Amniotic stem cell (primary cell): Measurements from ENCODE around the gene PLOD2.
"Not testable (repeated sequence)": the region's sequence is repeated elsewhere in the genome, so short reads cannot be mapped to it uniquely, and the experiment has no call there.

Experiments used
- DNase-seq: peaks from one replicate; lab custom pipeline; 2025; lab: John Stamatoyannopoulos, UW

The PLOD2 gene

GRCh38 chr3:146138902-146139301 is 22.1 kb downstream of the PLOD2 start:
- no peak for DNase-seq

- DNase-seq, result no peak
These were observed 24.3 kb downstream of the PLOD2 start for GRCh38 chr3:146136647-146137046.

- no peak for DNase-seq
These were observed 26.5 kb downstream of the PLOD2 start for GRCh38 chr3:146134348-146135117.

GRCh38 chr3:146133441-146133840 is 27.5 kb downstream of the PLOD2 start:
- no peak for DNase-seq

DNA sequence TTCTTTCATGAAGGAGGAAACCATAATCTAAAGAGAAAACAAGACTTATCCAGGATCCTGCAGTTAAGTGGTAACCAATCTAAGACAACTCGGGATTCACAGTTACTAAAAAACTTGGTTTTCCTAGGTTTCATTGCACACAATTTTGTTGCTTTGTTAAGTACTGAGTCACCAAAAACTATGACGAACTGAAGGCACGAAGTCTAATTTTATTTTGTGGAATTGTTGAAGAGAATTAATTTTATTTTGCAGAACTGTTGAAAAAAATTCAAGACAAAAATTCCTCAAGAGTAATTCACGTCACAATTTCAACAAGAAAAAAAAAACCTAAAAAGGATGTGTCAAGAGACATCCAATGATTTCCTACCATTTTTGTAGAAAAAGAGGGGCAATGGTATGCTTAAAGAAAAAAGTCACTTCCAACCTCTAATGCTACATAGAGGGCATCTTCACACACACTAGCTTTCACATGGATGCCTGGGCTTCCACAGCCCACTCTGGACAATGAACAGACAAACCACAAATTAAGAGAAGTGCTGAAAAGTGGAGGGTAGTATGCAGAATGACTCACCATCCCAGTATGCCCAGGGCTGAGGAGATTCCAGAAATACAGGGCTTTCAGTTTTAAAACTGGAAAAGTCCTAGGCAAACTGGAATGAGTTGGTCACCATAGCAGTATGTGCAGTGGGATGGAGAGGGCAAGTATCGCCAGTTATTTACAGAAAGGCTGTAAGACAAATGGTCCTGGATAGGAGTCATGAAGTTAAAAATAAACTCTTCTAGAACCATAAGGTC is 29.2 kb downstream of the PLOD2 start:
- peak; percentile 2 for DNase-seq

DNA sequence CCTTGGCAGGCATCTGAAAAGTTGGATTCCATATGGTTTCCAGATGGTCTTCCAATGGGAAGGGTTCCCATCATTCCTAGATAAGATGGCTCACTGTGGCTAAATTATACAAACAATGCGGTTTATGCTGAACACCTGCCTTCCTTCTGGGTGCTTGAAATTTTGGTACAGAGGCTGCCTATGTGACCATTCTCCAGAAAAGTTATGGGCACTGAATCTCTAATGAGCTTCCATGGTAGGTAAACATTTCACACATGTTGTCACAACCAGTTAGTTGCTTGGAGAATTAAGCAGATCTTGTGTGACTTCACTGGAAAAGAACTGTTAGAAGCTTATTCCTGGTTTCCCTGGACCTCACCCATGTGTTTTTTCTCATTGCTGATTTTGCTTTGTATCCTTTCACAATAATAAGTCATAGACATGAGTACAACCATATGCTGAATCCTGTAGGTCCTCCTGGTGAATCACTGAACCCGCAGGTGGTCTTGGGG is 30.1 kb downstream of the PLOD2 start:
- DNase-seq, result no peak

DNA sequence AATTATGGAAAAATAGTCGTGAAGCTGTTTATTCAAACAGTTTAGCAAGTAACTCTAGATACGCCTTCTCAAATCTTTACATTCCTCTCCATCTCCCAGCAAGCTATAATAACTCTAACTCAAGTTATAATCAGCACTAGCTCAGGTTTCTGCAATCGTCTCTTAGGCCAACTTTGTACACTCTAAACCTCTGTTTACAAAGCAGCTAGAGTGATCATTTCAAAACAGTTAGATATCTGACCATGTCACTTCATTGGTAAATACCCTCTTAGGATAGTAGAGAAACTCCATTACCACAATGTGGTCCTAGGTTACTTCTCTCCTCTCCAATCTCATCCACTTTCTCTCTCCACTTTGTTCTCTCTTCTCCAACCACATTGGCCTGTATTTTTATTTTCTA is 31.2 kb downstream of the PLOD2 start:
- DNase-seq, result no peak

- no peak for DNase-seq
These were observed 32.0 kb downstream of the PLOD2 start for GRCh38 chr3:146128939-146129338.

DNA sequence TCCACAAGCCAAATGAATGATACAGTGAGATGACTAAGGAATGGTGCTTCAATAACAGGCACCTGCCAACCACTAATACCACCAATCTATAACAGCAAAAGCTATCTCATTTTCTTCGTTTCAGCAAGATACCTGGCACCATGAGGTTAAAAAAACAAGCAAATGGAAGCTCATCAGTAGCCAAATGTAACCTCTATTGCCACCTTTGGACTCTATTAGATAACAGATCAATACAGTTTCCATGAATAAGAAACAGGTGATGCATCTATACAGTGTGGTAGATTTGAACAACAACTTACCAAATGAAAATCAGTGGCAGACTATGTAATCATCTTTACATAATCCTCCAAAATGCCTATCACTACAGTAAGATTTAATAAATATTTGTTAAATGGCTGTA is 32.8 kb downstream of the PLOD2 start:
- DNase-seq, result no peak

DNA sequence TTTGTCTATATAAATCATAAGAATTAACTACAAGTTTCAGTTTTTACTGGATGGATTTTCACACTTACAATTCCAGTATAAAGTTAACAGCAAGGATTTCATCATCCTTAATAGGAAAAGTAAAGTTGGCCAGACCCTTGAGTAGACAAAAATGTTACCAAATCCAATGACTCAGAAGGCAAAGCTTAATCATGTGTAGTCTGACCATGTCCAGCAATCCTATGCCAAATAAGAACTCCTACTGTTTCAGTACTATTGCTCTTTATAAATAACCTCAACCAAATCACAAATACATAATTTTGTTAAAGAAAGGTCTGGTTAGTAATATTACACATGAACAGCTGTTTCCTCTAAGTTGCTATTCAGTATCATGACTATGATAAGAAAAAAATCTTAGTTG is 35.0 kb downstream of the PLOD2 start:
- DNase-seq, result peak; percentile 19

- DNase-seq, result no peak
These were observed 36.7 kb downstream of the PLOD2 start for GRCh38 chr3:146124126-146124801.

- peak; percentile 39 for DNase-seq
These were observed 43.3 kb downstream of the PLOD2 start for GRCh38 chr3:146117406-146118285.

DNA sequence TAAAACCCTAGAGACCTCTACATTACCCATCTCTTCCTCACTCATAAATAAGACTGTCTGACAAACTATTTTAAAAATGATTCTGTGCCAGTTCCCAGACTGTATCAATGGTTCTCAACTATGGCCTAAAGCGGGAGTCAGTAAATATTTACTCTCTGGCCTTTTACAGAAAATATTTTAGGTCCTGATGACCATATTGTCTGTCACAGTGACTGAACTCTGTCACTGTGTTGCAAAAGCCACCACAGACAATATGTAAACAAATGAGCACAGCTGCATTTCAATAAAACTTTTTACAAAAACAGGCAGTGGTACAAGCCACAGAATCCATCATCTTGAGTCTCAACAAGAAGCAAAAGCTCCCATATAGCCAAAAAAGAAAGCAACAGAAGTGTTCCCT is 45.4 kb downstream of the PLOD2 start:
- no peak for DNase-seq

DNA sequence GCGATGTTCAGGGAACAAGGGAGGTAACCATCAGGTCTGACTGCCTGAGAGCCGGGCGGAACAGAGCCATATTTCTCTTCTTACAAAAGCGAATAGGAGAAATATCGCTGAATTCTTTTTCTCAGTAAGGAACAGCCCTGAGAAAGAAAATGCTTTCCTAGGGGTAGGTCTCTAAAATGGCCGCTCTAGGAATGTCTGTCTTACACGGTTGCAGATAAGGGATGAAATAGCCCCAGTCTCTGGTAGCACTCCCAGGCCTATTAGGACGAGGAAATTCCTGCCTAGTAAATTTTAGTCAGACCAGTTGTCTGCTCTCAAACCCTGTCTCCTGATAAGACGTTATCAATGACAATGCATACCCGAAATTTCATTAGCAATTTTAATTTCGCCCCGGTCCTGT is 47.2 kb downstream of the PLOD2 start:
- not testable (repeated sequence) for DNase-seq

- no peak for DNase-seq
These were observed 49.6 kb downstream of the PLOD2 start for GRCh38 chr3:146111337-146111736.

DNA sequence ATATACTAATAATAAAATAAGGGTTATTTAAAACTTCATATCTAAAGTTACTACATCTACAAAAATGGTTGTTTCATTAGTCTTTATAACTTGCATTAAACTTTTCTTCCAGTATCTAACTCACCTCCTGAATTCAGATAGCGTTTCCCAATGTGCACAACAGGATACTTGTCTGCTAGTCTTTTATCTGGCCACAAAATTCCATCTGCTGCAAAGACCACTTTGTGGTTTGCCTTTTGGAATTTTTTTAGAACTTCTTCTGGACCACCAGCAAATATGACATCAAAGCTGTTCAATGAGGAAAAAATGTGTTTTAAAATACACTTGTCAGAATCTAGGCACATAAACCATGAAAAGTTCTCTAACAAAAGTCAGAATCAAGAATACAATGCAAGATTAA is 50.8 kb downstream of the PLOD2 start:
- no peak for DNase-seq

GRCh38 chr3:146106986-146107385 is 54.0 kb downstream of the PLOD2 start:
- no peak for DNase-seq

- no peak for DNase-seq
These were observed 56.9 kb downstream of the PLOD2 start for GRCh38 chr3:146104068-146104467.

DNA sequence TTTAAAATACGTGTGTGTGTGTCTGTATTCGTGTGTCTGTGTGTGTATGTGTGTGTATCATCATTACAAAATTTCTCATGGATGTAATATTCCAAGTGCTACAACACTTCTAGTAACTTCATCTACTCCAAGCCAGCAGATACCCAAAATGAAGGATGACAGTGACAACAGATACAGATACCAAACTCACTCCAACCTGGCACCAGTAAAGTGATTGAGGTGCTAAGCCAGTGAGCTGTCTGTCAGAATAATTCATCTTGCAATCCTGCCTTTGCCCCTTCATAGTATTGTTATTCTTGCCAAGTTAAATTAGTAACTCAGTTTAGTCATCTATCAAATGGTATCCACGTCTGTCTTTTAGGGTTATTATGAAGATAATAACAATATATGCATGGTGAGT is 58.1 kb downstream of the PLOD2 start:
- DNase-seq, result no peak

- no peak for DNase-seq
These were observed 59.4 kb downstream of the PLOD2 start for GRCh38 chr3:146101538-146101937.

DNA sequence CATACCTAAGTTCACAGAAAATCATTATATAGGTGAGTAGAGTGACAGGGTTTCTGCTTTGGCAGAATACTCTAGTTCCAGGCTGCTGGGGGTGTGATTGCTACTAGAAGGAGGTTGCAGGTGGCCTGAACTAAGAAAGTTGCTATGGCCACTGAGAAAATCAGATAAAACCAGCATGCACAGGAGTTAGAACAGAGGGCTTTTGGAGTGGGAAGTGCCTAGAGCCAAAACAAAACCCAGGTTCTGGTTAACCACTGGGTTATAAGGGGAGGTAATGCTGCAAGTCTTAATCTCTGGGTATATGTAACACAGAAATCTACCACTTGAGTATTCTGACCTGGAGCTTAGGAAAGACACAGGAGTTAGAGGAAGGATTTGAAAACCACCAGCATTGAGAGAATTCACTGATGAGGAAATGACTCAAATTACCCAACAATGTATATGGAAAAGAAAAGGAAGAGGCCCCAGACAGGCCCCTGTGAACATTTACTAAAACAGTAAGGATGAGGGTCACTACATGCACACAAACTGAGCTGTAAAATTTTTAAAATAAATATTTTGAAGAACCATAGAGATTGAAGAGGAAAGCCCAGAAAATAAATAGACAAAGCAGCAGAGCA is 60.0 kb downstream of the PLOD2 start:
- no peak for DNase-seq
